GM12878 (cell line): ENCODE results near the gene SMIM7. TPM values are rescaled to one million over a fixed set of nuclear protein-coding genes. Genes with fewer than 3 reads are reported as not detected.

ENCODE experiments used
- ATAC-seq: fragments of 200-7000 bp; cut with Tn5 transposase; 3 replicates; pipeline ENCODE4 v1.9.1; 2020; ENCODE audit warnings: mild to moderate bottlenecking, moderate library complexity
- BruUV-seq: library from RNA; stranded (reverse); fragments of 400-500 nt; replicated peaks from 2 replicates; lab custom pipeline; 2021; lab: Mats Ljungman, UMichigan
- CTCF ChIA-PET: fragments of 300-600 bp; sonication (Branson Sonifier 250); formaldehyde crosslinking; extraction: SDS; loops from one replicate; lab custom pipeline; 2021; ENCODE audit warnings: inconsistent platforms; lab: Yijun Ruan, JAX
- POLR2A ChIA-PET: fragments of 350-600 bp; formaldehyde crosslinking; extraction: SDS; loops from one replicate; lab custom pipeline; 2021; ENCODE audit warnings: inconsistent platforms; lab: Charles Lee
- RAD21 ChIA-PET: fragments of 300-600 bp; sonication (Branson Sonifier 250); formaldehyde crosslinking; loops from one replicate; lab custom pipeline; 2023; ENCODE audit warnings: antibody characterized with exemption; ENCODE audit not compliant: unreplicated experiment; lab: Charles Lee
- SMC1A ChIA-PET: fragments of 300-600 bp; sonication (Branson Sonifier 250); formaldehyde crosslinking; loops from one replicate; lab custom pipeline; 2023; ENCODE audit not compliant: unreplicated experiment, uncharacterized antibody; lab: Charles Lee
- DNase-seq: peaks from one replicate; pipeline ENCODE4 v3.0.0-alpha.2; 2011; ENCODE audit warnings: low read depth, low spot score
- FAIRE-seq: peaks from 3 replicates; lab custom pipeline; 2011; peaks lifted over from hg19 to GRCh38; lab: Jason Lieb, UNC
- H2AFZ ChIP-seq: 2 replicates; pipeline ENCODE4 v1.6.0; 2011; ENCODE audit warnings: low read depth, low read length, control low read depth; ENCODE audit not compliant: control insufficient read depth
- H3K27ac ChIP-seq: 2 replicates; pipeline ENCODE4 v1.5.1; 2011; ENCODE audit warnings: control low read depth; ENCODE audit not compliant: control insufficient read depth, insufficient read depth
- H3K27me3 ChIP-seq, 2 experiments: replicated peaks in 1 of 2; 2 replicates each; pipeline versions ENCODE4 v1.6.0 to v1.6.1; 2011; ENCODE audit warnings: low read length in 1 of 2; ENCODE audit not compliant: control insufficient read depth in 2 of 2, insufficient read depth in 2 of 2
- H3K36me3 ChIP-seq, 2 experiments: 2 replicates each; pipeline ENCODE4 v1.5.1; 2011; ENCODE audit warnings: low read length in 1 of 2; ENCODE audit not compliant: control insufficient read depth in 2 of 2, insufficient read depth in 2 of 2
- H3K4me1 ChIP-seq: 2 replicates; pipeline ENCODE4 v1.6.1; 2011; ENCODE audit warnings: mild to moderate bottlenecking, low read length, moderate library complexity, mixed read lengths; ENCODE audit not compliant: control insufficient read depth, insufficient read depth
- H3K4me2 ChIP-seq: 2 replicates; pipeline ENCODE4 v1.6.0; 2011; ENCODE audit warnings: control low read depth; ENCODE audit not compliant: control insufficient read depth, insufficient read depth
- H3K4me3 ChIP-seq: fragments of 200-600 bp; sonication (generic); 2 replicates; pipeline ENCODE4 v1.5.1; 2016
- H3K79me2 ChIP-seq: 2 replicates; pipeline ENCODE4 v1.6.0; 2011; ENCODE audit warnings: low read length; ENCODE audit not compliant: control insufficient read depth, insufficient read depth
- H3K9ac ChIP-seq: 2 replicates; pipeline ENCODE4 v1.8.0; 2011; ENCODE audit warnings: low read length, control low read depth, mixed read lengths; ENCODE audit not compliant: control insufficient read depth, insufficient read depth
- H3K9me3 ChIP-seq: replicated peaks from 3 replicates; pipeline ENCODE4 v1.5.1; 2011; ENCODE audit warnings: mild to moderate bottlenecking, low read length; ENCODE audit not compliant: control insufficient read depth, insufficient read depth
- H4K20me1 ChIP-seq: 2 replicates; pipeline ENCODE4 v1.6.0; 2011; ENCODE audit not compliant: control insufficient read depth, insufficient read depth
- BMI1 ChIP-seq: fragments of 450-650 bp; IDR thresholded peaks from 2 replicates; pipeline ENCODE4 v1.6.1; 2016; ENCODE audit warnings: mild to moderate bottlenecking, moderate library complexity, borderline replicate concordance
- IKZF2 ChIP-seq, 2 experiments: fragments of 450-650 bp; IDR thresholded peaks; 2 replicates each; pipeline ENCODE4 v1.6.1; 2017; ENCODE audit warnings: mild to moderate bottlenecking in 2 of 2, moderate library complexity in 2 of 2
- MEF2B ChIP-seq: fragments of 450-650 bp; IDR thresholded peaks from 2 replicates; pipeline ENCODE4 v1.6.1; 2018; ENCODE audit warnings: mild to moderate bottlenecking, moderate library complexity; ENCODE audit not compliant: partially characterized antibody, poor library complexity, severe bottlenecking
- RCOR1 ChIP-seq: conservative IDR thresholded peaks from 2 replicates; pipeline ENCODE4 v1.6.1; 2012; ENCODE audit warnings: low read depth, low read length, improper control_type of control experiment
- STAT3 ChIP-seq: IDR thresholded peaks from 2 replicates; pipeline ENCODE4 v1.6.1; 2011; ENCODE audit warnings: low read depth, low read length, improper control_type of control experiment
- WGBS: methylation state at CpG from one replicate; pipeline ENCODE4 v1.1.6; 2016; ENCODE audit warnings: low lambda C conversion rate; ENCODE audit not compliant: insufficient replicate concordance, insufficient coverage; ENCODE audit errors: missing lambda C conversion rate; 5-methylcytosine and 5-hydroxymethylcytosine counted together
- in situ Hi-C: fragments of 300-500 bp; cut with MboI; formaldehyde crosslinking; loops from 9 replicates; pipeline ENCODE4 v1.14.3; 2018; ENCODE audit warnings: mixed read lengths
- intact Hi-C: fragments of 100-400 bp; cut with micrococcal nuclease; formaldehyde crosslinking; loops from one replicate; pipeline ENCODE4 v1.14.2; 2022; ENCODE audit not compliant: unreplicated experiment
- polyA plus RNA-seq, 11 experiments: library from polyadenylated mRNA; depleted of rRNA in 4 of 11; unstranded in 6 of 11; stranded (reverse) in 5 of 11; fragments of >200 nt; fragmentation: Nextera tagmentation in 4 of 11; fragmentation: Illumina TruSeq in 1 of 11; extraction: Ambion mirVana in 4 of 11; extraction: Trizol in 1 of 11; gene quantifications; 1 replicate in 1 of 11; 2 replicates in 10 of 11; pipeline versions ENCODE4 v1.2.1 to v1.2.3, GENCODE V29; 2011 to 2016; ENCODE audit warnings: inconsistent platforms in 2 of 11, missing spikeins in 2 of 11, low read depth in 1 of 11
- total RNA-seq, 4 experiments: library from RNA; depleted of rRNA in 3 of 4; stranded (reverse); fragments of >200 nt in 3 of 4; fragmentation: Illumina TruSeq in 1 of 4; extraction: Trizol in 1 of 4; gene quantifications; 2 replicates each; pipeline versions ENCODE4 v1.2.1 to v1.2.3, GENCODE V29; 2013 to 2021
- TF ChIP-seq, protein P1 (sequence below), 3 experiments: IDR thresholded peaks in 2 of 3; conservative IDR thresholded peaks in 1 of 3; 2 replicates each; pipeline ENCODE4 v1.5.1; 2011; ENCODE audit warnings: low read depth in 3 of 3, low read length in 3 of 3, mild to moderate bottlenecking in 3 of 3, control low read depth in 2 of 3, moderate library complexity in 2 of 3, inconsistent platforms in 1 of 3, mixed read lengths in 1 of 3; ENCODE audit not compliant: control insufficient read depth in 2 of 3, insufficient read depth in 1 of 3; ENCODE audit errors: extremely low read depth in 1 of 3
- TF ChIP-seq, protein P2 (sequence below): fragments of 450-650 bp; IDR thresholded peaks from 2 replicates; pipeline ENCODE4 v1.6.1; 2016; ENCODE audit warnings: mild to moderate bottlenecking
- TF ChIP-seq, protein P3 (sequence below): IDR thresholded peaks from 2 replicates; pipeline ENCODE4 v1.6.1; 2012; ENCODE audit warnings: improper control_type of control experiment, low read depth, low read length; ENCODE audit not compliant: insufficient replicate concordance

Gene SMIM7
- total and polyA plus RNA-seq, 10 of the 15 experiments (the other 5 are each of a cell fraction or from before 2014, with no cell fraction given) = 45.7 to 170 (median 70.8) TPM

DNA sequence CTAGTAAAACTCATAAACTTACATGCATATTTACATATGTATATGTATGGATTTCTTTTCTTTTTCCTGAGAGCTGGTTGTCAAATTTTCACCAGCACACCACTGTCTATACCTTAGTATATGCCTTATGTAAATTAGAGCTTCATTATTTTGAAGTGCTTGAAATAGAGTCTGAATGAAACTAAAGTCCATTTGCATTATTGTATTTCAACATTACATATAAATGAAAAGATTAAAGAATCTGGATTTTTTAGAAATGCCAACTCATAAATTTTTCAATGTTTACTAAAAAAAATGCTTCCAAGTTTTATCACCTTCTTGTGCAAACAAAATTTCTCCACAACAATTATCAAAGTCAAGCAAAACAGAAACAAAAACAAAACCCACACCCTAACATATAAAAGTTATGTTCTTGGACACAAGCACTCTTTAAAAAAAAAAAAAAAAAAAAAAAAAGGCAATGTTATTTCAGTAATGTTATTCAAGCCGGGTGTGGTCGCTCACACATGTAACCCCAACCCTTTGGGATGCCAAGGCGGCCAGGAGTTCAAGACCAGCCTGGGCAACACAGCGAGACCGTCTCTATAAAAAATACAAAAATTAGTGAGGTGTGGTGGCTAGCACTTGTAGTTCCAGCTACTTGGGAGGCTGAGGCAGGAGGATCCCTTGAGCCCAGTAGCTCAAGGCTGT lies 50.3 kb downstream of the SMIM7 start:
- DNase-seq = no peak
- in situ Hi-C loops = no loop called here
- no peak for FAIRE-seq
- H3K27me3 ChIP-seq = no peaks in the 10 kb centered on the region
- intact Hi-C loops = no loop called here
- WGBS = 85% methylated on average over 5 of the region's 5 CpGs
- ChIA-PET RAD21 (interaction anchor here (0.6 to 3.0 kb wide), 8 partner anchors 9 to 1569 kb away, joined by 3 to 12 read pairs (median 4); partner anchors contain the start of gene SLC35E1), POLR2A (interaction anchor here (0.6 to 1.6 kb wide), 6 partner anchors 8 to 61 kb away, joined by 3 to 4 read pairs (median 4); no protein-coding TSS in a partner anchor), SMC1A (interaction anchor here (0.6 to 3.4 kb wide), 7 partner anchors 9 to 743 kb away, joined by 3 to 14 read pairs (median 4); no protein-coding TSS in a partner anchor), CTCF (interaction anchor here (1.0 kb wide), 1 partner anchor 15 kb away, joined by 6 read pairs; no protein-coding TSS in a partner anchor)
- H3K4me3 ChIP-seq = no peak overlapping the region
- BruUV-seq = no TSS peak
- ATAC-seq = no peak
- H3K9ac ChIP-seq = no peak overlapping the region
- H3K4me2 ChIP-seq = no peak overlapping the region
- H3K9me3 ChIP-seq = no peaks in the 10 kb centered on the region
- H2AFZ ChIP-seq = no peak overlapping the region
- H3K27ac ChIP-seq = no peak overlapping the region
- H3K4me1 ChIP-seq = peaks cover 41% of the 10 kb centered on the region
- H4K20me1 ChIP-seq = peaks cover 9% of the 10 kb centered on the region; the same call in 1 of the 2 replicates
- H3K79me2 ChIP-seq = peaks cover 93% of the 10 kb centered on the region
- TF ChIP-seq MEF2B = no peak
- TF ChIP-seq, protein P1, sequence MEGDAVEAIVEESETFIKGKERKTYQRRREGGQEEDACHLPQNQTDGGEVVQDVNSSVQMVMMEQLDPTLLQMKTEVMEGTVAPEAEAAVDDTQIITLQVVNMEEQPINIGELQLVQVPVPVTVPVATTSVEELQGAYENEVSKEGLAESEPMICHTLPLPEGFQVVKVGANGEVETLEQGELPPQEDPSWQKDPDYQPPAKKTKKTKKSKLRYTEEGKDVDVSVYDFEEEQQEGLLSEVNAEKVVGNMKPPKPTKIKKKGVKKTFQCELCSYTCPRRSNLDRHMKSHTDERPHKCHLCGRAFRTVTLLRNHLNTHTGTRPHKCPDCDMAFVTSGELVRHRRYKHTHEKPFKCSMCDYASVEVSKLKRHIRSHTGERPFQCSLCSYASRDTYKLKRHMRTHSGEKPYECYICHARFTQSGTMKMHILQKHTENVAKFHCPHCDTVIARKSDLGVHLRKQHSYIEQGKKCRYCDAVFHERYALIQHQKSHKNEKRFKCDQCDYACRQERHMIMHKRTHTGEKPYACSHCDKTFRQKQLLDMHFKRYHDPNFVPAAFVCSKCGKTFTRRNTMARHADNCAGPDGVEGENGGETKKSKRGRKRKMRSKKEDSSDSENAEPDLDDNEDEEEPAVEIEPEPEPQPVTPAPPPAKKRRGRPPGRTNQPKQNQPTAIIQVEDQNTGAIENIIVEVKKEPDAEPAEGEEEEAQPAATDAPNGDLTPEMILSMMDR (IDR thresholded peaks at IDR 0.05 in 2 of 3, conservative IDR thresholded peaks at IDR 0.05 in 1 of 3; ENCODE audit: control insufficient read depth in 2 of 3, extremely low read depth in 1 of 3, insufficient read depth in 1 of 3, low read depth in 3 of 3, low read length in 3 of 3) = no peak
- TF ChIP-seq BMI1 = no peak
- TF ChIP-seq, protein P2, sequence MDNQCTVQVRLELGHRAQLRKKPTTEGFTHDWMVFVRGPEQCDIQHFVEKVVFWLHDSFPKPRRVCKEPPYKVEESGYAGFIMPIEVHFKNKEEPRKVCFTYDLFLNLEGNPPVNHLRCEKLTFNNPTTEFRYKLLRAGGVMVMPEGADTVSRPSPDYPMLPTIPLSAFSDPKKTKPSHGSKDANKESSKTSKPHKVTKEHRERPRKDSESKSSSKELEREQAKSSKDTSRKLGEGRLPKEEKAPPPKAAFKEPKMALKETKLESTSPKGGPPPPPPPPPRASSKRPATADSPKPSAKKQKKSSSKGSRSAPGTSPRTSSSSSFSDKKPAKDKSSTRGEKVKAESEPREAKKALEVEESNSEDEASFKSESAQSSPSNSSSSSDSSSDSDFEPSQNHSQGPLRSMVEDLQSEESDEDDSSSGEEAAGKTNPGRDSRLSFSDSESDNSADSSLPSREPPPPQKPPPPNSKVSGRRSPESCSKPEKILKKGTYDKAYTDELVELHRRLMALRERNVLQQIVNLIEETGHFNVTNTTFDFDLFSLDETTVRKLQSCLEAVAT = no peak
- no peak for TF ChIP-seq IKZF2 (IDR thresholded peaks at IDR 0.05)
- TF ChIP-seq RCOR1 = no peak
- no peak for TF ChIP-seq STAT3
- TF ChIP-seq, protein P3, sequence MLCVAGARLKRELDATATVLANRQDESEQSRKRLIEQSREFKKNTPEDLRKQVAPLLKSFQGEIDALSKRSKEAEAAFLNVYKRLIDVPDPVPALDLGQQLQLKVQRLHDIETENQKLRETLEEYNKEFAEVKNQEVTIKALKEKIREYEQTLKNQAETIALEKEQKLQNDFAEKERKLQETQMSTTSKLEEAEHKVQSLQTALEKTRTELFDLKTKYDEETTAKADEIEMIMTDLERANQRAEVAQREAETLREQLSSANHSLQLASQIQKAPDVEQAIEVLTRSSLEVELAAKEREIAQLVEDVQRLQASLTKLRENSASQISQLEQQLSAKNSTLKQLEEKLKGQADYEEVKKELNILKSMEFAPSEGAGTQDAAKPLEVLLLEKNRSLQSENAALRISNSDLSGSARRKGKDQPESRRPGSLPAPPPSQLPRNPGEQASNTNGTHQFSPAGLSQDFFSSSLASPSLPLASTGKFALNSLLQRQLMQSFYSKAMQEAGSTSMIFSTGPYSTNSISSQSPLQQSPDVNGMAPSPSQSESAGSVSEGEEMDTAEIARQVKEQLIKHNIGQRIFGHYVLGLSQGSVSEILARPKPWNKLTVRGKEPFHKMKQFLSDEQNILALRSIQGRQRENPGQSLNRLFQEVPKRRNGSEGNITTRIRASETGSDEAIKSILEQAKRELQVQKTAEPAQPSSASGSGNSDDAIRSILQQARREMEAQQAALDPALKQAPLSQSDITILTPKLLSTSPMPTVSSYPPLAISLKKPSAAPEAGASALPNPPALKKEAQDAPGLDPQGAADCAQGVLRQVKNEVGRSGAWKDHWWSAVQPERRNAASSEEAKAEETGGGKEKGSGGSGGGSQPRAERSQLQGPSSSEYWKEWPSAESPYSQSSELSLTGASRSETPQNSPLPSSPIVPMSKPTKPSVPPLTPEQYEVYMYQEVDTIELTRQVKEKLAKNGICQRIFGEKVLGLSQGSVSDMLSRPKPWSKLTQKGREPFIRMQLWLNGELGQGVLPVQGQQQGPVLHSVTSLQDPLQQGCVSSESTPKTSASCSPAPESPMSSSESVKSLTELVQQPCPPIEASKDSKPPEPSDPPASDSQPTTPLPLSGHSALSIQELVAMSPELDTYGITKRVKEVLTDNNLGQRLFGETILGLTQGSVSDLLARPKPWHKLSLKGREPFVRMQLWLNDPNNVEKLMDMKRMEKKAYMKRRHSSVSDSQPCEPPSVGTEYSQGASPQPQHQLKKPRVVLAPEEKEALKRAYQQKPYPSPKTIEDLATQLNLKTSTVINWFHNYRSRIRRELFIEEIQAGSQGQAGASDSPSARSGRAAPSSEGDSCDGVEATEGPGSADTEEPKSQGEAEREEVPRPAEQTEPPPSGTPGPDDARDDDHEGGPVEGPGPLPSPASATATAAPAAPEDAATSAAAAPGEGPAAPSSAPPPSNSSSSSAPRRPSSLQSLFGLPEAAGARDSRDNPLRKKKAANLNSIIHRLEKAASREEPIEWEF = no peak
- H3K36me3 ChIP-seq = peaks cover 0 to 14% of the 10 kb centered on the region in 2 experiments; a peak in 3 of 4 replicates
